B cell (primary cell): ENCODE data around the gene FAM81B. TPM values are rescaled to one million over a fixed set of nuclear protein-coding genes. Genes with fewer than 3 reads are reported as not detected.

Source experiments
- ATAC-seq: fragments of 200-7000 bp; cut with Tn5 transposase; one replicate; pipeline ENCODE4 v1.10.0; 2021; ENCODE audit warnings: low read depth, mild to moderate bottlenecking, moderate number of reproducible peaks, moderate library complexity
- CTCF ChIA-PET: fragments of 350-600 bp; sonication (Branson Sonifier 250); formaldehyde crosslinking; loops from one replicate; lab custom pipeline; 2021; ENCODE audit warnings: antibody characterized with exemption, inconsistent platforms; lab: Charles Lee
- POLR2A ChIA-PET: fragments of 350-600 bp; sonication (Branson Sonifier 250); formaldehyde crosslinking; loops from one replicate; lab custom pipeline; 2021; ENCODE audit warnings: antibody characterized with exemption; lab: Charles Lee
- DNase-seq: peaks from one replicate; pipeline ENCODE4 v3.0.0; 2013
- H2AFZ ChIP-seq: 2 replicates; pipeline ENCODE4 v1.6.1; 2012; ENCODE audit warnings: mild to moderate bottlenecking, low read depth, low read length; ENCODE audit not compliant: insufficient read depth, poor library complexity, severe bottlenecking
- H3K27ac ChIP-seq, 2 donors: 1 replicate in 1 of 2; 2 replicates in 1 of 2; pipeline ENCODE4 v1.5.1; 2012 to 2013; ENCODE audit warnings: low read length in 2 of 2, mild to moderate bottlenecking in 2 of 2, moderate library complexity in 1 of 2
- H3K27me3 ChIP-seq, 4 experiments: fragments of 200-600 bp in 1 of 4; sonication (generic) in 1 of 4; replicated peaks in 1 of 4; 1 replicate in 2 of 4; 2 replicates in 2 of 4; pipeline versions ENCODE4 v1.6.1 to v1.7.0; 2013 to 2016; ENCODE audit warnings: low read length in 3 of 4, mild to moderate bottlenecking in 2 of 4, mixed read lengths in 1 of 4, moderate library complexity in 1 of 4; ENCODE audit not compliant: insufficient read depth in 4 of 4, control insufficient read depth in 3 of 4; ENCODE audit errors: control extremely low read depth in 1 of 4
- H3K36me3 ChIP-seq, 2 experiments: replicated peaks in 1 of 2; 1 replicate in 1 of 2; 2 replicates in 1 of 2; pipeline versions ENCODE4 v1.6.1 to v1.7.1; 2013; ENCODE audit warnings: low read length in 1 of 2; ENCODE audit not compliant: insufficient read depth in 2 of 2, control insufficient read depth in 1 of 2; ENCODE audit errors: control extremely low read depth in 1 of 2, extremely low read depth in 1 of 2
- H3K4me1 ChIP-seq, 2 donors: fragments of 200-600 bp in 1 of 2; sonication (generic) in 1 of 2; 1 replicate in 1 of 2; 2 replicates in 1 of 2; pipeline versions ENCODE4 v1.5.1 to v1.6.1; 2013 to 2017; ENCODE audit warnings: low read length in 2 of 2; ENCODE audit not compliant: control insufficient read depth in 2 of 2, insufficient read depth in 2 of 2
- H3K4me2 ChIP-seq: replicated peaks from 2 replicates; pipeline ENCODE3; 2012; ENCODE audit warnings: mild to moderate bottlenecking, low read depth, low read length; ENCODE audit not compliant: poor library complexity, severe bottlenecking
- H3K4me3 ChIP-seq, 5 experiments: fragments of 200-600 bp in 1 of 5; sonication (generic) in 1 of 5; 1 replicate in 3 of 5; 2 replicates in 2 of 5; pipeline versions ENCODE4 v1.5.1 to v1.7.0; 2011 to 2016; ENCODE audit warnings: low read length in 4 of 5, mild to moderate bottlenecking in 4 of 5, low read depth in 2 of 5, control low read depth in 1 of 5, moderate library complexity in 1 of 5; ENCODE audit not compliant: insufficient read depth in 1 of 5; ENCODE audit errors: control extremely low read depth in 1 of 5, extremely low read depth in 1 of 5
- H3K79me2 ChIP-seq: fragments of 200-600 bp; sonication (generic); one replicate; pipeline ENCODE4 v1.6.0; 2016; ENCODE audit warnings: low read length; ENCODE audit not compliant: control insufficient read depth, insufficient read depth
- H3K9ac ChIP-seq: fragments of 200-600 bp; sonication (generic); 2 replicates; pipeline ENCODE4 v1.6.1; 2017; ENCODE audit warnings: mild to moderate bottlenecking, low read length, moderate library complexity
- H3K9me3 ChIP-seq, 3 donors: one replicate each; pipeline versions ENCODE4 v1.6.1 to v1.7.1; 2013; ENCODE audit warnings: low read length in 2 of 3; ENCODE audit not compliant: control insufficient read depth in 2 of 3, insufficient read depth in 1 of 3; ENCODE audit errors: control extremely low read depth in 1 of 3
- H4K20me1 ChIP-seq: 2 replicates; pipeline ENCODE4 v1.6.0; 2012; ENCODE audit warnings: mild to moderate bottlenecking, low read length; ENCODE audit not compliant: insufficient read depth, control insufficient read depth, poor library complexity, severe bottlenecking
- H3K27ac Mint-ChIP-seq: one replicate; pipeline ENCODE4 v1.8.0; 2021; ENCODE audit warnings: mixed read lengths
- H3K27me3 Mint-ChIP-seq: one replicate; pipeline ENCODE4 v1.8.0; 2021; ENCODE audit warnings: mixed read lengths
- H3K4me1 Mint-ChIP-seq: one replicate; pipeline ENCODE4 v1.8.0; 2021; ENCODE audit warnings: mixed read lengths
- H3K4me3 Mint-ChIP-seq: one replicate; pipeline ENCODE4 v1.8.0; 2021; ENCODE audit warnings: mixed read lengths
- H3K9me3 Mint-ChIP-seq: one replicate; pipeline ENCODE4 v1.8.0; 2022; ENCODE audit warnings: mixed read lengths; ENCODE audit not compliant: insufficient read depth
- CTCF ChIP-seq: fragments of 200-600 bp; IDR thresholded peaks from one replicate; pipeline ENCODE4 v1.8.0; 2022; ENCODE audit warnings: antibody characterized with exemption, mild to moderate bottlenecking
- EZH2 ChIP-seq: IDR thresholded peaks from 2 replicates; pipeline ENCODE4 v1.6.1; 2012; ENCODE audit warnings: borderline replicate concordance, low read depth, mild to moderate bottlenecking, moderate library complexity, low read length; ENCODE audit not compliant: insufficient read depth, poor library complexity, severe bottlenecking
- WGBS: methylation state at CpG from one replicate; pipeline ENCODE4 v1.1.5; 2013; ENCODE audit warnings: missing lambda C conversion rate; ENCODE audit not compliant: insufficient coverage; 5-methylcytosine and 5-hydroxymethylcytosine counted together
- intact Hi-C: fragments of 100-400 bp; cut with micrococcal nuclease; formaldehyde crosslinking; loops from one replicate; pipeline ENCODE4 v1.10.0; 2022
- polyA plus RNA-seq: library from polyadenylated mRNA; depleted of rRNA; stranded (reverse); fragments of >200 nt; gene quantifications from 2 replicates; pipeline ENCODE4 v1.2.3, GENCODE V29; 2012
- total RNA-seq, 2 donors: library from RNA; stranded (reverse); fragments of 120-200 nt in 1 of 2; gene quantifications; 1 replicate in 1 of 2; 2 replicates in 1 of 2; pipeline versions ENCODE4 v1.2.3 to v1.2.4, GENCODE V29; 2013 to 2022

FAM81B gene
- total and polyA plus RNA-seq, 2 donors (not counting 1 experiment from before 2014, with no cell fraction given) = not detected

- ATAC-seq (no peak), DNase-seq (no peak)
- no peaks in the 10 kb centered on the region for H3K36me3 ChIP-seq
- no peak overlapping the region for H3K4me3 ChIP-seq
- H3K4me1 ChIP-seq = no peaks in the 10 kb centered on the region
- no peak overlapping the region for H3K4me2 ChIP-seq
- intact Hi-C loops = no loop called here
- H3K27ac ChIP-seq = no peak overlapping the region
- peaks cover 13% of the 10 kb centered on the region for H3K27me3 Mint-ChIP-seq
- no peaks in the 10 kb centered on the region for H3K79me2 ChIP-seq
- no peaks in the 10 kb centered on the region for H3K4me1 Mint-ChIP-seq
- no peak overlapping the region for H3K27ac Mint-ChIP-seq
- no peak overlapping the region for H3K9ac ChIP-seq
- CTCF ChIA-PET = no interaction called here
- H2AFZ ChIP-seq = no peak overlapping the region
- no peaks in the 10 kb centered on the region for H4K20me1 ChIP-seq
- 86% methylated on average over 1 of the region's 2 CpGs for WGBS
- TF ChIP-seq CTCF (no peak), EZH2 (no peak)
- POLR2A ChIA-PET = no interaction called here
- no peaks in the 10 kb centered on the region for H3K27me3 ChIP-seq
- H3K9me3 Mint-ChIP-seq = no peaks in the 10 kb centered on the region
- peaks cover 0 to 3% (median 0%) of the 10 kb centered on the region in 3 donors for H3K9me3 ChIP-seq
- no peak overlapping the region for H3K4me3 Mint-ChIP-seq
Observed at GRCh38 chr5:95410279-95410678, 19.1 kb downstream of the FAM81B start.

DNA sequence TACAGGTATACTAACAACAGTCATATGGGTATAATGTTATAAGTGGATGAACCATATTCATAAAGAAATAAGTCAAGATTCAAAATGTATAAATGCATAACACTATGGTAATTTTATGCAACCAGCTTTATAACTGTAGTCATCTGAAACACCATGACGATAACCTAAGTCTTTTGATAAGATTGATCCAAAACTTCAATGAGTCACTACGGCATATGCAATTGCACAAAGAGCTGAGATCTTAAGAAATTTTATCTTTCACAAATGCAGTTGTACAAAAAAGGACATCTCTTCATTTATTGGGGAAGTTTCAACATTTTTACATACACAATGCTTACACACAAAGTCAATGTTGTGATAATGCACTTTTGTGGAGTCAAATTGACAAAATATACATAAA is 20.3 kb downstream of the FAM81B start:
- Histone ChIP-seq H3K4me2 (no peak overlapping the region), H4K20me1 (no peaks in the 10 kb centered on the region), H3K79me2 (no peaks in the 10 kb centered on the region), H3K4me1 (no peaks in the 10 kb centered on the region), H3K4me3 (no peak overlapping the region), H2AFZ (no peak overlapping the region), H3K36me3 (no peaks in the 10 kb centered on the region), H3K27ac (no peak overlapping the region), H3K27me3 (no peaks in the 10 kb centered on the region), H3K9ac (no peak overlapping the region), H3K9me3 (no peaks in the 10 kb centered on the region)
- no CpG with 5 or more reads among the region's 2 CpGs for WGBS
- ChIA-PET POLR2A (no interaction called here), CTCF (no interaction called here)
- ATAC-seq (no peak), DNase-seq (no peak)
- no peaks in the 10 kb centered on the region for H3K9me3 Mint-ChIP-seq
- no peak overlapping the region for H3K27ac Mint-ChIP-seq
- TF ChIP-seq EZH2 (no peak), CTCF (no peak)
- no peaks in the 10 kb centered on the region for H3K4me1 Mint-ChIP-seq
- peaks cover 16% of the 10 kb centered on the region for H3K27me3 Mint-ChIP-seq
- intact Hi-C loops = no loop called here
- H3K4me3 Mint-ChIP-seq = no peak overlapping the region
